ENCODE data around the gene YY1.

DNA sequence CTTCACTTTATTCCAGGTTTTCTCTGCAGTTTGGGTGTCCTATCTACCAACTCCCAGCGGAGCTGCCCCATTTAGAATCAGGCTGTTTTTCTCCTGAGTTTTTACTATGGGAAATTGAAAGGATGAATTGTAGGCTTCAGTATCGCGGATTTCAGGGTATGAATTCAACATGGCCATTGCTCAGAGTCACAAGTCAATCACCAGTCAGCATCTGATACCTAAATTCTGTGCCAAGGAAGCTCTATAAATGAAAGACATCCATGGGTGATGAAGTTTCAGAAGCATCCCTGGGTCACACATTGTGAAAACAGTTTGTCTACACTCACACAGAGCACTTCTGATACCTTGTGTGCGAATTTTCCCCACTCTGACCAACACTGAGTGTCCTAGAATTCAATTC is 35.8 kb upstream of the YY1 start:
- TF ChIP-seq, protein P1, sequence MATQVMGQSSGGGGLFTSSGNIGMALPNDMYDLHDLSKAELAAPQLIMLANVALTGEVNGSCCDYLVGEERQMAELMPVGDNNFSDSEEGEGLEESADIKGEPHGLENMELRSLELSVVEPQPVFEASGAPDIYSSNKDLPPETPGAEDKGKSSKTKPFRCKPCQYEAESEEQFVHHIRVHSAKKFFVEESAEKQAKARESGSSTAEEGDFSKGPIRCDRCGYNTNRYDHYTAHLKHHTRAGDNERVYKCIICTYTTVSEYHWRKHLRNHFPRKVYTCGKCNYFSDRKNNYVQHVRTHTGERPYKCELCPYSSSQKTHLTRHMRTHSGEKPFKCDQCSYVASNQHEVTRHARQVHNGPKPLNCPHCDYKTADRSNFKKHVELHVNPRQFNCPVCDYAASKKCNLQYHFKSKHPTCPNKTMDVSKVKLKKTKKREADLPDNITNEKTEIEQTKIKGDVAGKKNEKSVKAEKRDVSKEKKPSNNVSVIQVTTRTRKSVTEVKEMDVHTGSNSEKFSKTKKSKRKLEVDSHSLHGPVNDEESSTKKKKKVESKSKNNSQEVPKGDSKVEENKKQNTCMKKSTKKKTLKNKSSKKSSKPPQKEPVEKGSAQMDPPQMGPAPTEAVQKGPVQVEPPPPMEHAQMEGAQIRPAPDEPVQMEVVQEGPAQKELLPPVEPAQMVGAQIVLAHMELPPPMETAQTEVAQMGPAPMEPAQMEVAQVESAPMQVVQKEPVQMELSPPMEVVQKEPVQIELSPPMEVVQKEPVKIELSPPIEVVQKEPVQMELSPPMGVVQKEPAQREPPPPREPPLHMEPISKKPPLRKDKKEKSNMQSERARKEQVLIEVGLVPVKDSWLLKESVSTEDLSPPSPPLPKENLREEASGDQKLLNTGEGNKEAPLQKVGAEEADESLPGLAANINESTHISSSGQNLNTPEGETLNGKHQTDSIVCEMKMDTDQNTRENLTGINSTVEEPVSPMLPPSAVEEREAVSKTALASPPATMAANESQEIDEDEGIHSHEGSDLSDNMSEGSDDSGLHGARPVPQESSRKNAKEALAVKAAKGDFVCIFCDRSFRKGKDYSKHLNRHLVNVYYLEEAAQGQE (IDR thresholded peaks at IDR 0.05; ENCODE audit: insufficient read depth in 1 of 2, low read depth in 2 of 2, low read length in 2 of 2), result no peak
- TF ChIP-seq SIN3A (IDR thresholded peaks at IDR 0.05; ENCODE audit: borderline replicate concordance, insufficient read depth, low read length), result no peak
- TF ChIP-seq POLR2AphosphoS5 (IDR thresholded peaks at IDR 0.05; ENCODE audit: low read depth, low read length), result no peak

Data from PFSK-1 (cell line).